ENCODE data around the gene ZNF74. TPM values are rescaled to one million over a fixed set of nuclear protein-coding genes. Genes with fewer than 3 reads are reported as not detected.

The ZNF74 gene
- total RNA-seq, 1 experiment from 2014 or later, result 10.8 TPM

- no peak for DNase-seq (ENCODE audit: low spot score)
Measured at GRCh38 chr22:20432244-20432686, 38.3 kb downstream of the ZNF74 start.

- no peak for DNase-seq (ENCODE audit: low spot score)
Measured at GRCh38 chr22:20433191-20433590, 39.2 kb downstream of the ZNF74 start.

GRCh38 chr22:20433686-20434241, 39.8 kb downstream of the ZNF74 start:
- no peak for DNase-seq (ENCODE audit: low spot score)

GRCh38 chr22:20434264-20434751, 40.4 kb downstream of the ZNF74 start:
- no peak for DNase-seq (ENCODE audit: low spot score)

GRCh38 chr22:20434773-20435172, 40.8 kb downstream of the ZNF74 start:
- no peak for DNase-seq (ENCODE audit: low spot score)

GRCh38 chr22:20435436-20436306, 41.7 kb downstream of the ZNF74 start:
- no peak for DNase-seq (ENCODE audit: low spot score)

GRCh38 chr22:20436307-20436767, 42.4 kb downstream of the ZNF74 start:
- DNase-seq (ENCODE audit: low spot score), result no peak

GRCh38 chr22:20436768-20437612, 43.0 kb downstream of the ZNF74 start:
- no peak for DNase-seq (ENCODE audit: low spot score)

- no peak for DNase-seq (ENCODE audit: low spot score)
Measured at GRCh38 chr22:20437613-20438426, 43.9 kb downstream of the ZNF74 start, which contains the start of gene SCARF2. Gene SCARF2, minus strand, starts transcription at chr22:20437825. Its CDS starts 71 bp downstream, at chr22:20437754.

- DNase-seq (ENCODE audit: low spot score), result no peak
Measured at GRCh38 chr22:20438427-20438677, 44.4 kb downstream of the ZNF74 start.

GRCh38 chr22:20438678-20439492, 44.9 kb downstream of the ZNF74 start:
- DNase-seq (ENCODE audit: low spot score), result no peak

GRCh38 chr22:20439556-20439927, 45.6 kb downstream of the ZNF74 start:
- no peak for DNase-seq (ENCODE audit: low spot score)

- DNase-seq (ENCODE audit: low spot score), result no peak
Measured at GRCh38 chr22:20439928-20440575, 46.1 kb downstream of the ZNF74 start.

- DNase-seq (ENCODE audit: low spot score), result no peak
Measured at GRCh38 chr22:20440637-20441591, 47.0 kb downstream of the ZNF74 start.

GRCh38 chr22:20441631-20442484, 47.9 kb downstream of the ZNF74 start:
- DNase-seq (ENCODE audit: low spot score), result no peak

- no peak for DNase-seq (ENCODE audit: low spot score)
Measured at GRCh38 chr22:20442485-20443284, 48.7 kb downstream of the ZNF74 start.

GRCh38 chr22:20444325-20444724, 50.4 kb downstream of the ZNF74 start:
- DNase-seq (ENCODE audit: low spot score), result no peak
